SK-N-SH treated with all-trans-retinoic acid at 6 μM for 48 hours (cell line): ENCODE data around the gene STK11.

Experiments
- BACH2 ChIP-seq: fragments of 250-450 bp; sonication (Bioruptor Pico); IDR thresholded peaks from 2 replicates; pipeline ENCODE4 v1.9.0; 2021; ENCODE audit warnings: mild to moderate bottlenecking, borderline replicate concordance
- ISL1 ChIP-seq: fragments of 250-450 bp; sonication (Bioruptor Pico); IDR thresholded peaks from 2 replicates; pipeline ENCODE4 v2.1.2; 2022; ENCODE audit warnings: mild to moderate bottlenecking, moderate library complexity
- OSR1 ChIP-seq: fragments of 250-450 bp; sonication (Bioruptor Pico); IDR thresholded peaks from 2 replicates; pipeline ENCODE4 v1.8.0; 2022; ENCODE audit warnings: moderate library complexity, mild to moderate bottlenecking, inconsistent platforms
- RARB ChIP-seq: fragments of 250-450 bp; sonication (Bioruptor Pico); IDR thresholded peaks from 2 replicates; pipeline ENCODE4 v1.8.0; 2021; ENCODE audit warnings: mild to moderate bottlenecking, moderate library complexity
- TCF4 ChIP-seq: fragments of 250-450 bp; sonication (Bioruptor Pico); IDR thresholded peaks from 2 replicates; pipeline ENCODE4 v1.8.0; 2021; ENCODE audit warnings: mild to moderate bottlenecking, moderate library complexity, borderline replicate concordance
- TOX ChIP-seq: fragments of 250-450 bp; sonication (Bioruptor Pico); IDR thresholded peaks from 2 replicates; pipeline ENCODE4 v1.8.0; 2021; ENCODE audit warnings: mild to moderate bottlenecking, moderate library complexity, borderline replicate concordance
- ZC3H10 ChIP-seq: fragments of 250-450 bp; sonication (Bioruptor Pico); IDR thresholded peaks from 2 replicates; pipeline ENCODE4 v1.5.1; 2021; ENCODE audit warnings: mild to moderate bottlenecking, moderate library complexity
- ZFP3 ChIP-seq: fragments of 250-450 bp; sonication (Bioruptor Pico); IDR thresholded peaks from 2 replicates; pipeline ENCODE4 v1.5.0; 2020; ENCODE audit warnings: mild to moderate bottlenecking, moderate library complexity
- ZFP30 ChIP-seq: fragments of 450-650 bp; formaldehyde crosslinking; IDR thresholded peaks from 2 replicates; pipeline ENCODE4 v1.5.0; 2022; ENCODE audit warnings: mild to moderate bottlenecking, moderate library complexity
- ZNF565 ChIP-seq: fragments of 450-650 bp; formaldehyde crosslinking; conservative IDR thresholded peaks from 2 replicates; pipeline ENCODE4 v1.5.0; 2020; ENCODE audit warnings: low read depth, mild to moderate bottlenecking, moderate library complexity
- TF ChIP-seq, protein P1 (sequence below): fragments of 250-450 bp; sonication (Bioruptor Pico); IDR thresholded peaks from 2 replicates; pipeline ENCODE4 v1.5.0; 2020; ENCODE audit warnings: mild to moderate bottlenecking, moderate library complexity
- TF ChIP-seq, protein P2 (sequence below): fragments of 250-450 bp; sonication (Bioruptor Pico); IDR thresholded peaks from 2 replicates; pipeline ENCODE4 v1.8.0; 2020; ENCODE audit warnings: mild to moderate bottlenecking, moderate library complexity, borderline replicate concordance

DNA sequence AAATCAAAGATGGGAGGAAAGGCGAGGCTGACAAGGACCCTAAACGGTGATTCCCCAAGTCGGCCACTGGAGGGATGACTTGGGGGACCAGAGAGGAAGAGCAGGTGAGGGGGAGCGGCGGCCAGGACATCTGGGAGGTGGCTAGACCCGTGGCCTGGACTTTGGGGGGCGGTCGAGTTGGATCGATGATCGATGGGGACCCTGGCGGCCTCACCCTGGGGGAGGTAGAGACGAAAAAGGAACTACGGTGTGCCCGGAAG is 55.9 kb downstream of the STK11 start:
- TF ChIP-seq TCF4 (CRISPR knock-in tag) (no peak), BACH2 (CRISPR knock-in tag) (no peak), RARB (CRISPR knock-in tag) (no peak), OSR1 (no peak), ZC3H10 (CRISPR knock-in tag) (no peak), ISL1 (no peak), ZNF565 (CRISPR knock-in tag) (no peak), ZFP3 (CRISPR knock-in tag) (no peak), ZFP30 (CRISPR knock-in tag) (no peak), TOX (CRISPR knock-in tag) (no peak)
- TF ChIP-seq, protein P1, sequence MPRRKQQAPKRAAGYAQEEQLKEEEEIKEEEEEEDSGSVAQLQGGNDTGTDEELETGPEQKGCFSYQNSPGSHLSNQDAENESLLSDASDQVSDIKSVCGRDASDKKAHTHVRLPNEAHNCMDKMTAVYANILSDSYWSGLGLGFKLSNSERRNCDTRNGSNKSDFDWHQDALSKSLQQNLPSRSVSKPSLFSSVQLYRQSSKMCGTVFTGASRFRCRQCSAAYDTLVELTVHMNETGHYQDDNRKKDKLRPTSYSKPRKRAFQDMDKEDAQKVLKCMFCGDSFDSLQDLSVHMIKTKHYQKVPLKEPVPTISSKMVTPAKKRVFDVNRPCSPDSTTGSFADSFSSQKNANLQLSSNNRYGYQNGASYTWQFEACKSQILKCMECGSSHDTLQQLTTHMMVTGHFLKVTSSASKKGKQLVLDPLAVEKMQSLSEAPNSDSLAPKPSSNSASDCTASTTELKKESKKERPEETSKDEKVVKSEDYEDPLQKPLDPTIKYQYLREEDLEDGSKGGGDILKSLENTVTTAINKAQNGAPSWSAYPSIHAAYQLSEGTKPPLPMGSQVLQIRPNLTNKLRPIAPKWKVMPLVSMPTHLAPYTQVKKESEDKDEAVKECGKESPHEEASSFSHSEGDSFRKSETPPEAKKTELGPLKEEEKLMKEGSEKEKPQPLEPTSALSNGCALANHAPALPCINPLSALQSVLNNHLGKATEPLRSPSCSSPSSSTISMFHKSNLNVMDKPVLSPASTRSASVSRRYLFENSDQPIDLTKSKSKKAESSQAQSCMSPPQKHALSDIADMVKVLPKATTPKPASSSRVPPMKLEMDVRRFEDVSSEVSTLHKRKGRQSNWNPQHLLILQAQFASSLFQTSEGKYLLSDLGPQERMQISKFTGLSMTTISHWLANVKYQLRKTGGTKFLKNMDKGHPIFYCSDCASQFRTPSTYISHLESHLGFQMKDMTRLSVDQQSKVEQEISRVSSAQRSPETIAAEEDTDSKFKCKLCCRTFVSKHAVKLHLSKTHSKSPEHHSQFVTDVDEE (CRISPR knock-in tag): no peak
- TF ChIP-seq, protein P2, sequence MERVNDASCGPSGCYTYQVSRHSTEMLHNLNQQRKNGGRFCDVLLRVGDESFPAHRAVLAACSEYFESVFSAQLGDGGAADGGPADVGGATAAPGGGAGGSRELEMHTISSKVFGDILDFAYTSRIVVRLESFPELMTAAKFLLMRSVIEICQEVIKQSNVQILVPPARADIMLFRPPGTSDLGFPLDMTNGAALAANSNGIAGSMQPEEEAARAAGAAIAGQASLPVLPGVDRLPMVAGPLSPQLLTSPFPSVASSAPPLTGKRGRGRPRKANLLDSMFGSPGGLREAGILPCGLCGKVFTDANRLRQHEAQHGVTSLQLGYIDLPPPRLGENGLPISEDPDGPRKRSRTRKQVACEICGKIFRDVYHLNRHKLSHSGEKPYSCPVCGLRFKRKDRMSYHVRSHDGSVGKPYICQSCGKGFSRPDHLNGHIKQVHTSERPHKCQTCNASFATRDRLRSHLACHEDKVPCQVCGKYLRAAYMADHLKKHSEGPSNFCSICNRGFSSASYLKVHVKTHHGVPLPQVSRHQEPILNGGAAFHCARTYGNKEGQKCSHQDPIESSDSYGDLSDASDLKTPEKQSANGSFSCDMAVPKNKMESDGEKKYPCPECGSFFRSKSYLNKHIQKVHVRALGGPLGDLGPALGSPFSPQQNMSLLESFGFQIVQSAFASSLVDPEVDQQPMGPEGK (CRISPR knock-in tag): peak; percentile 4; the same call in 1 of the 2 replicates
